ENCODE data around the gene ACOX2.
A peak's percentile ranks its signal among the peaks of the same experiment; 100 is the strongest.

DNA sequence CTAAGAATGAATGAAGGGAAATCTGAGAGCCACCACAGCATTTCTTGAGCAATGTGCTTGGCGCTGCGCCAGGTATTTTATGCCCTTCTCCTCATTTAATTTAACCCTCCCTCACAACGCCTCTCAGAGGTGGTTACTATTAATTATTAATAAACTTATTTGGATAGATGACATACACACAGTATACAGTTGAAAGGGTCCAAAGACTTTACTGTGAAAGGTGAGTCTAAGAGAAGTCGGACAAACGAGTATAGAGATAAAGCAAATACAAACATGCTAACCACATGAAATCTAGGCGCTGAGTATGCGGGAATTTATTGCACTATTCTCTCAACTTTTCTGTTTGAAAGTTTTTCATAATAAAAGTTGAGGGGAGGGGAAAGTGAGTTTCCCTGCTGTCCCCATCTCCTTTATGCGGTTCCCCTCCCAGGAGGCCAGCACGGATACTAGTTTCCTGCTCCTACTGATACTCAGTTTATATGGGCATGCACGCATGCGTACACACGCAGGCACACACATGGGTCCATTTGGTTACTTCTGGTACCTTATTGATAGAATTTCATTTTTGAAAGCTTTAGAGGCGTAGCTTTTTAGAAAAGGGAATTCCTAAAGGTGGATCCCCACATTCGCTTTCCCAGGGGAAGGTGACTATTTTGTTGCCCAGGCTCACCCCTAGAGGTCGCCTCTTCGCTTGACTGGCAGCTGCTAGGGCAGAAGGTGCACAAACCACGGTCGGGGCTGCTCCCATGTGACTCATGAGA, 73.6 kb downstream of the ACOX2 start:
- TF ChIP-seq, protein P1, sequence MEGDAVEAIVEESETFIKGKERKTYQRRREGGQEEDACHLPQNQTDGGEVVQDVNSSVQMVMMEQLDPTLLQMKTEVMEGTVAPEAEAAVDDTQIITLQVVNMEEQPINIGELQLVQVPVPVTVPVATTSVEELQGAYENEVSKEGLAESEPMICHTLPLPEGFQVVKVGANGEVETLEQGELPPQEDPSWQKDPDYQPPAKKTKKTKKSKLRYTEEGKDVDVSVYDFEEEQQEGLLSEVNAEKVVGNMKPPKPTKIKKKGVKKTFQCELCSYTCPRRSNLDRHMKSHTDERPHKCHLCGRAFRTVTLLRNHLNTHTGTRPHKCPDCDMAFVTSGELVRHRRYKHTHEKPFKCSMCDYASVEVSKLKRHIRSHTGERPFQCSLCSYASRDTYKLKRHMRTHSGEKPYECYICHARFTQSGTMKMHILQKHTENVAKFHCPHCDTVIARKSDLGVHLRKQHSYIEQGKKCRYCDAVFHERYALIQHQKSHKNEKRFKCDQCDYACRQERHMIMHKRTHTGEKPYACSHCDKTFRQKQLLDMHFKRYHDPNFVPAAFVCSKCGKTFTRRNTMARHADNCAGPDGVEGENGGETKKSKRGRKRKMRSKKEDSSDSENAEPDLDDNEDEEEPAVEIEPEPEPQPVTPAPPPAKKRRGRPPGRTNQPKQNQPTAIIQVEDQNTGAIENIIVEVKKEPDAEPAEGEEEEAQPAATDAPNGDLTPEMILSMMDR (IDR thresholded peaks at IDR 0.05 in 2 of 3, conservative IDR thresholded peaks at IDR 0.05 in 1 of 3; ENCODE audit: borderline replicate concordance in 1 of 3, insufficient read depth in 1 of 3, low read depth in 2 of 3, low read length in 2 of 3): peak; percentile 89 to 96 (median 91); a peak in 5 of 6 replicates
- TF ChIP-seq, protein P2, sequence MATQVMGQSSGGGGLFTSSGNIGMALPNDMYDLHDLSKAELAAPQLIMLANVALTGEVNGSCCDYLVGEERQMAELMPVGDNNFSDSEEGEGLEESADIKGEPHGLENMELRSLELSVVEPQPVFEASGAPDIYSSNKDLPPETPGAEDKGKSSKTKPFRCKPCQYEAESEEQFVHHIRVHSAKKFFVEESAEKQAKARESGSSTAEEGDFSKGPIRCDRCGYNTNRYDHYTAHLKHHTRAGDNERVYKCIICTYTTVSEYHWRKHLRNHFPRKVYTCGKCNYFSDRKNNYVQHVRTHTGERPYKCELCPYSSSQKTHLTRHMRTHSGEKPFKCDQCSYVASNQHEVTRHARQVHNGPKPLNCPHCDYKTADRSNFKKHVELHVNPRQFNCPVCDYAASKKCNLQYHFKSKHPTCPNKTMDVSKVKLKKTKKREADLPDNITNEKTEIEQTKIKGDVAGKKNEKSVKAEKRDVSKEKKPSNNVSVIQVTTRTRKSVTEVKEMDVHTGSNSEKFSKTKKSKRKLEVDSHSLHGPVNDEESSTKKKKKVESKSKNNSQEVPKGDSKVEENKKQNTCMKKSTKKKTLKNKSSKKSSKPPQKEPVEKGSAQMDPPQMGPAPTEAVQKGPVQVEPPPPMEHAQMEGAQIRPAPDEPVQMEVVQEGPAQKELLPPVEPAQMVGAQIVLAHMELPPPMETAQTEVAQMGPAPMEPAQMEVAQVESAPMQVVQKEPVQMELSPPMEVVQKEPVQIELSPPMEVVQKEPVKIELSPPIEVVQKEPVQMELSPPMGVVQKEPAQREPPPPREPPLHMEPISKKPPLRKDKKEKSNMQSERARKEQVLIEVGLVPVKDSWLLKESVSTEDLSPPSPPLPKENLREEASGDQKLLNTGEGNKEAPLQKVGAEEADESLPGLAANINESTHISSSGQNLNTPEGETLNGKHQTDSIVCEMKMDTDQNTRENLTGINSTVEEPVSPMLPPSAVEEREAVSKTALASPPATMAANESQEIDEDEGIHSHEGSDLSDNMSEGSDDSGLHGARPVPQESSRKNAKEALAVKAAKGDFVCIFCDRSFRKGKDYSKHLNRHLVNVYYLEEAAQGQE (IDR thresholded peaks at IDR 0.05; ENCODE audit: low read depth): no peak
- TF ChIP-seq CBX3 (IDR thresholded peaks at IDR 0.05; ENCODE audit: low read depth): 0 out of 2 replicates have a peak, but pooled peaks have one; percentile 51
- TF ChIP-seq SIN3A (IDR thresholded peaks at IDR 0.05; ENCODE audit: low read depth): no peak
- TF ChIP-seq POLR2AphosphoS5 (IDR thresholded peaks at IDR 0.05; ENCODE audit: low read depth, low read length): no peak; the same call in 1 of the 2 replicates
